Natural killer cell (primary cell): ENCODE measurements around the gene SYCP3. TPM values are rescaled to one million over a fixed set of nuclear protein-coding genes. Genes with fewer than 3 reads are reported as not detected.

ENCODE experiments used
- ATAC-seq, 3 donors: fragments of 150-1000 bp in 2 of 3; fragments of 200-7000 bp in 1 of 3; cut with Tn5 transposase; 1 replicate in 1 of 3; 2 replicates in 2 of 3; pipeline ENCODE4 v1.10.0; 2021; ENCODE audit warnings: mild to moderate bottlenecking in 2 of 3, moderate library complexity in 2 of 3
- DNase-seq, 2 donors: peaks; one replicate each; pipeline versions ENCODE4 v3.0.0 to v3.0.0-alpha.2; 2013 to 2021; ENCODE audit warnings: mixed read lengths in 1 of 2
- H3K27ac ChIP-seq: one replicate; pipeline ENCODE4 v1.5.1; 2013; ENCODE audit warnings: mild to moderate bottlenecking, low read length
- H3K27me3 ChIP-seq: one replicate; pipeline ENCODE4 v1.6.1; 2013; ENCODE audit warnings: low read length; ENCODE audit not compliant: control insufficient read depth, insufficient read depth
- H3K36me3 ChIP-seq: one replicate; pipeline ENCODE4 v1.6.1; 2013; ENCODE audit warnings: low read length; ENCODE audit not compliant: control insufficient read depth, insufficient read depth
- H3K4me1 ChIP-seq: one replicate; pipeline ENCODE4 v1.6.1; 2013; ENCODE audit warnings: low read length; ENCODE audit not compliant: control insufficient read depth, insufficient read depth
- H3K4me3 ChIP-seq: one replicate; pipeline ENCODE4 v1.5.1; 2013; ENCODE audit warnings: low read length
- H3K9me3 ChIP-seq: one replicate; pipeline ENCODE4 v1.6.1; 2013; ENCODE audit warnings: low read length; ENCODE audit not compliant: control insufficient read depth, insufficient read depth
- H3K27ac Mint-ChIP-seq, 2 donors: one replicate each; pipeline ENCODE4 v1.8.0; 2022; ENCODE audit warnings: mild to moderate bottlenecking in 2 of 2, mixed read lengths in 2 of 2, moderate library complexity in 1 of 2
- H3K27me3 Mint-ChIP-seq, 2 donors: one replicate each; pipeline ENCODE4 v1.8.0; 2022; ENCODE audit warnings: low read depth in 2 of 2, mixed read lengths in 2 of 2
- H3K36me3 Mint-ChIP-seq: one replicate; pipeline ENCODE4 v1.8.0; 2022; ENCODE audit warnings: mixed read lengths
- H3K4me1 Mint-ChIP-seq, 2 donors: one replicate each; pipeline ENCODE4 v1.8.0; 2022; ENCODE audit warnings: mixed read lengths in 2 of 2
- H3K4me3 Mint-ChIP-seq: one replicate; pipeline ENCODE4 v1.8.0; 2022; ENCODE audit warnings: mild to moderate bottlenecking, moderate library complexity, mixed read lengths
- H3K9me3 Mint-ChIP-seq, 2 donors: one replicate each; pipeline ENCODE4 v1.8.0; 2022; ENCODE audit warnings: mixed read lengths in 2 of 2
- WGBS: methylation state at CpG from one replicate; pipeline ENCODE4 v1.1.7; 2013; ENCODE audit warnings: missing lambda C conversion rate; ENCODE audit not compliant: insufficient coverage; 5-methylcytosine and 5-hydroxymethylcytosine counted together
- intact Hi-C: fragments of 100-400 bp; cut with micrococcal nuclease; formaldehyde crosslinking; loops from one replicate; pipeline ENCODE4 v1.14.2; 2022
- total RNA-seq, 4 donors: library from RNA; stranded (reverse); fragments of 120-200 nt in 1 of 4; gene quantifications; one replicate each; pipeline versions ENCODE4 v1.2.3 to v1.2.4, GENCODE V29; 2013 to 2022
- TF ChIP-seq, protein P1 (sequence below): fragments of 200-600 bp; IDR thresholded peaks from one replicate; pipeline ENCODE4 v1.8.0; 2022; ENCODE audit warnings: antibody characterized with exemption

SYCP3 gene
- total RNA-seq, 3 donors from 2014 or later (not counting 1 experiment from before 2014, with no cell fraction given), result 1.4 to 3.2 (median 2.4) TPM

DNA sequence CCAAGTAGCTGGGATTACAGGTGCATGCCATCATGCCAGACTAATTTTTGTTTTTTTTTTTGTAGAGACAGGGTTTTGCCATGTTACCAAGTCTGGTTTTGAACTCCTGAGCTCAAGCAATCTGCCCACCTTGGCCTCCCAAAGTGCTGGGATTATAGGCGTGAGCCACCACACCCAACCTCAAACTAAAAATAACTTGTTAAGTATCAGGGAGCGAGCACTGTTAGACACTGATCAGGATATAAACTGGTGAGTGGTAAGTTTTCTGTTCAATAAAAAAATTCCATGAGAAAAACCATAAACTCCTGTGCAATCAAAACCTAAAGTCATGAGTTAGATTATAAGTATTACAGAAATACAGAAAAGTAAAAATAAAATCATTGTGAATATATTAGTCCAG, 44.6 kb upstream of the SYCP3 start:
- H3K4me3 Mint-ChIP-seq, result no peak overlapping the region
- ATAC-seq (no peak), DNase-seq (no peak)
- H3K27me3 Mint-ChIP-seq, result no peaks in the 10 kb centered on the region
- H3K4me3 ChIP-seq, result no peak overlapping the region
- TF ChIP-seq, protein P1, sequence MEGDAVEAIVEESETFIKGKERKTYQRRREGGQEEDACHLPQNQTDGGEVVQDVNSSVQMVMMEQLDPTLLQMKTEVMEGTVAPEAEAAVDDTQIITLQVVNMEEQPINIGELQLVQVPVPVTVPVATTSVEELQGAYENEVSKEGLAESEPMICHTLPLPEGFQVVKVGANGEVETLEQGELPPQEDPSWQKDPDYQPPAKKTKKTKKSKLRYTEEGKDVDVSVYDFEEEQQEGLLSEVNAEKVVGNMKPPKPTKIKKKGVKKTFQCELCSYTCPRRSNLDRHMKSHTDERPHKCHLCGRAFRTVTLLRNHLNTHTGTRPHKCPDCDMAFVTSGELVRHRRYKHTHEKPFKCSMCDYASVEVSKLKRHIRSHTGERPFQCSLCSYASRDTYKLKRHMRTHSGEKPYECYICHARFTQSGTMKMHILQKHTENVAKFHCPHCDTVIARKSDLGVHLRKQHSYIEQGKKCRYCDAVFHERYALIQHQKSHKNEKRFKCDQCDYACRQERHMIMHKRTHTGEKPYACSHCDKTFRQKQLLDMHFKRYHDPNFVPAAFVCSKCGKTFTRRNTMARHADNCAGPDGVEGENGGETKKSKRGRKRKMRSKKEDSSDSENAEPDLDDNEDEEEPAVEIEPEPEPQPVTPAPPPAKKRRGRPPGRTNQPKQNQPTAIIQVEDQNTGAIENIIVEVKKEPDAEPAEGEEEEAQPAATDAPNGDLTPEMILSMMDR, result no peak
- peaks cover 11% of the 10 kb centered on the region for H3K4me1 ChIP-seq
- no peaks in the 10 kb centered on the region for H3K9me3 Mint-ChIP-seq
- H3K36me3 ChIP-seq, result peaks cover 73% of the 10 kb centered on the region
- H3K9me3 ChIP-seq, result no peaks in the 10 kb centered on the region
- no peaks in the 10 kb centered on the region for H3K27me3 ChIP-seq
- H3K27ac ChIP-seq, result no peak overlapping the region
- 100% methylated on average over 1 of the region's 2 CpGs for WGBS
- H3K36me3 Mint-ChIP-seq, result no peaks in the 10 kb centered on the region
- H3K27ac Mint-ChIP-seq, result peak overlapping the region; percentile 9 to 82
- intact Hi-C loops, result no loop called here
- H3K4me1 Mint-ChIP-seq, result peaks cover 28 to 42% of the 10 kb centered on the region in 2 donors

- TF ChIP-seq, protein P1, result no peak
- ATAC-seq (no peak), DNase-seq (no peak)
- peak overlapping the region; percentile 80 to 82 for H3K27ac Mint-ChIP-seq
- H3K9me3 ChIP-seq, result no peaks in the 10 kb centered on the region
- intact Hi-C loops, result no loop called here
- H3K9me3 Mint-ChIP-seq, result no peaks in the 10 kb centered on the region
- peaks cover 28 to 42% of the 10 kb centered on the region in 2 donors for H3K4me1 Mint-ChIP-seq
- H3K36me3 Mint-ChIP-seq, result no peaks in the 10 kb centered on the region
- H3K27me3 ChIP-seq, result no peaks in the 10 kb centered on the region
- H3K27ac ChIP-seq, result no peak overlapping the region
- H3K4me3 Mint-ChIP-seq, result no peak overlapping the region
- peaks cover 67% of the 10 kb centered on the region for H3K36me3 ChIP-seq
- H3K4me1 ChIP-seq, result peaks cover 11% of the 10 kb centered on the region
- no peaks in the 10 kb centered on the region for H3K27me3 Mint-ChIP-seq
- no peak overlapping the region for H3K4me3 ChIP-seq
- 33% methylated on average over 2 of the region's 2 CpGs for WGBS
Observed at GRCh38 chr12:101783150-101783549, 43.9 kb upstream of the SYCP3 start.

- no peak overlapping the region for H3K4me3 Mint-ChIP-seq
- DNase-seq (no peak), ATAC-seq (peak in 1 of 3 donors; percentile 57)
- no peaks in the 10 kb centered on the region for H3K9me3 Mint-ChIP-seq
- peak overlapping the region; percentile 80 to 82 for H3K27ac Mint-ChIP-seq
- H3K4me1 Mint-ChIP-seq, result peaks cover 28 to 47% of the 10 kb centered on the region in 2 donors
- H3K36me3 ChIP-seq, result peaks cover 68% of the 10 kb centered on the region
- peak overlapping the region; percentile 28 for H3K27ac ChIP-seq
- H3K36me3 Mint-ChIP-seq, result no peaks in the 10 kb centered on the region
- no peaks in the 10 kb centered on the region for H3K27me3 ChIP-seq
- H3K27me3 Mint-ChIP-seq, result no peaks in the 10 kb centered on the region
- H3K4me1 ChIP-seq, result peaks cover 11% of the 10 kb centered on the region
- 48% methylated on average over 3 of the region's 3 CpGs for WGBS
- intact Hi-C loops, result no loop called here
- no peaks in the 10 kb centered on the region for H3K9me3 ChIP-seq
- no peak overlapping the region for H3K4me3 ChIP-seq
- TF ChIP-seq, protein P1, result no peak
Observed at GRCh38 chr12:101782273-101782731, 43.0 kb upstream of the SYCP3 start.

DNA sequence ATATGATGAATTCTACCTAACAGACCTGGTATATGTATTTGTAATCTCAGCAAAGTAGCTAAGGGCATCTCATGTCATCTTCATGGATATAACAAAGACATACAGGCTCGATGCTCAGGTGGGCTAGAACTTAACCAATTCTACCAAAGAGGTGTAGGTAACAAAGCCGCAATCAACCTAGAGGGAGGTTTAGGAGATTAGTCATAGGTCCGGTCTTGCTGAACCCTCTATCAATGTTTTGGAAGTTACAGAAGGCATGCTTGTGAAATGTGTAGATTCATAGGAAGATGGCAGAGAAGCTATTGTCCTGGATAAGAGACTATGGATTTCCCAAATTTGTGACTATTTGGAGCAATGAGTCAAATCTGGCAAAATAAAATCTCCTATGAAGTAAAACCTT, 42.6 kb upstream of the SYCP3 start:
- H3K27me3 Mint-ChIP-seq, result no peaks in the 10 kb centered on the region

More for the DNA sequence above, 42.6 kb upstream of the SYCP3 start:
- ATAC-seq, result peak in 1 of 3 donors; percentile 9
- Histone ChIP-seq H3K4me1 (peaks cover 11% of the 10 kb centered on the region), H3K27ac (no peak overlapping the region), H3K4me3 (no peak overlapping the region), H3K27me3 (no peaks in the 10 kb centered on the region), H3K36me3 (peaks cover 70% of the 10 kb centered on the region), H3K9me3 (no peaks in the 10 kb centered on the region)
- Mint-ChIP-seq H3K27ac (peak overlapping the region; percentile 80 to 82), H3K4me1 (peaks cover 28 to 51% of the 10 kb centered on the region in 2 donors), H3K36me3 (no peaks in the 10 kb centered on the region), H3K9me3 (no peaks in the 10 kb centered on the region), H3K4me3 (no peak overlapping the region)
- TF ChIP-seq, protein P1, result no peak
- intact Hi-C loops, result no loop called here
- DNase-seq, result no peak
- WGBS, result 75% methylated on average over 3 of the region's 3 CpGs
